ENCODE results near the gene DOCK7.

DNA sequence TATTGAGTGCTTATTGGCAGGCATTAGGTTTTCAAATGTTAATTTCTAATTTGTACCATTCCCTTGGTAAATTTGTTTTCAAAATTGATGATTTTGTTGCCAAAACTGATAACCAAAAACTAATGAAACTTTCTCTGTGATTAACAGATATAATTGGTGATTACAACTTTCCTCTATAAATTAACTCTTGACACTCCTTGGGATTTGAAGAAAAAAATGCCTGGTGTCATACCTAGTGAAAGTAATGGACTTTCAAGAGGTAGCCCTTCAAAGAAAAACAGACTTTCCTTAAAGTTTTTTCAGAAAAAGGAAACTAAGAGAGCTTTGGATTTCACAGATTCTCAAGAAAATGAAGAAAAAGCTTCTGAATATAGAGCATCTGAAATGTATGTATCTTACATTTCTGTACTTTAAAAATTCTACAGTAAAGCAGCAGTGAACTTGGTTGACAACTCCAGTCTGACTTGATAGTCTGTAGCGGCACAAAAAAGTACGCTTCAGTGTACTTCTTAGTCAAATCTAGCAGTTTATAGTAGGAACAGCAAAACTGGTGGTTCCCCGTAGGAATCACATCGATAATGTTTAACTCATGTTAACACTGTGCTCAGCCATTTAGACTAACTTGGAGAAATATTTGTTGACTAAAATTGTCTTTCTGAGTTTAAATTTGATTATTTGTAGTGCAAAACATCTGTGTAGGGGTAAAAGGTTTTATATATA, 248.4 kb downstream of the DOCK7 start:
- TF ChIP-seq, protein P1, sequence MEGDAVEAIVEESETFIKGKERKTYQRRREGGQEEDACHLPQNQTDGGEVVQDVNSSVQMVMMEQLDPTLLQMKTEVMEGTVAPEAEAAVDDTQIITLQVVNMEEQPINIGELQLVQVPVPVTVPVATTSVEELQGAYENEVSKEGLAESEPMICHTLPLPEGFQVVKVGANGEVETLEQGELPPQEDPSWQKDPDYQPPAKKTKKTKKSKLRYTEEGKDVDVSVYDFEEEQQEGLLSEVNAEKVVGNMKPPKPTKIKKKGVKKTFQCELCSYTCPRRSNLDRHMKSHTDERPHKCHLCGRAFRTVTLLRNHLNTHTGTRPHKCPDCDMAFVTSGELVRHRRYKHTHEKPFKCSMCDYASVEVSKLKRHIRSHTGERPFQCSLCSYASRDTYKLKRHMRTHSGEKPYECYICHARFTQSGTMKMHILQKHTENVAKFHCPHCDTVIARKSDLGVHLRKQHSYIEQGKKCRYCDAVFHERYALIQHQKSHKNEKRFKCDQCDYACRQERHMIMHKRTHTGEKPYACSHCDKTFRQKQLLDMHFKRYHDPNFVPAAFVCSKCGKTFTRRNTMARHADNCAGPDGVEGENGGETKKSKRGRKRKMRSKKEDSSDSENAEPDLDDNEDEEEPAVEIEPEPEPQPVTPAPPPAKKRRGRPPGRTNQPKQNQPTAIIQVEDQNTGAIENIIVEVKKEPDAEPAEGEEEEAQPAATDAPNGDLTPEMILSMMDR (IDR thresholded peaks at IDR 0.05): no peak
- no peak for TF ChIP-seq POLR2A (IDR thresholded peaks at IDR 0.05)

Measured in esophagus squamous epithelium (tissue), 4 donors.